Measurements from ENCODE around the gene KISS1. TPM values are rescaled to one million over a fixed set of nuclear protein-coding genes. Genes with fewer than 3 reads are reported as not detected.

The KISS1 gene
- total and polyA plus RNA-seq, 7 donors = 0.18 TPM; not detected in 6

DNA sequence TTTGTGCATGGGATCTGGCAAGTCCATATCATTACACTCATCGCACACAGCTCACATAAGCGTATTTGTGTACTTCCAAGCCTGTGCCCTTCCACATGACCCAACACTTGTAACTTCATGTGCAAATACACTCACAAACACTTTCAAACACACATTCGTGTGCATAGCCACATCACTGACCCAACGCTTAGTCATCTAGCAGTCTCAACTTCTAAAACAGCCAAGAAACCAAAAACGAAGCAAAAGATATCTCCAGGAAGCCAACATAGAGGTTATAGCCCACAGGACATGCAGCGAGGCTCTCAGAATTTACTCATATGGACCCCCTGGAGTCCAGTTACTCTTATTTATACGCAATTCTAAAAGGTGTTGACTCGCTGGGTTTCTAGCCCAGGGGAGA lies 28.4 kb upstream of the KISS1 start:
- Histone ChIP-seq H3K27ac (no peak overlapping the region), H3K9me3 (no peaks in the 10 kb centered on the region), H3K4me3 (no peak overlapping the region), H3K27me3 (ENCODE audit: insufficient read depth in 3 of 3, low read length in 2 of 3) (no peaks in the 10 kb centered on the region), H3K36me3 (ENCODE audit: insufficient read depth in 1 of 2, low read depth in 1 of 2) (no peaks in the 10 kb centered on the region), H3K4me1 (no peaks in the 10 kb centered on the region)
- intact Hi-C loops (cut with DNase I) = no loop called here
- no peak for ATAC-seq
- no peak for DNase-seq
- TF ChIP-seq, protein P1, sequence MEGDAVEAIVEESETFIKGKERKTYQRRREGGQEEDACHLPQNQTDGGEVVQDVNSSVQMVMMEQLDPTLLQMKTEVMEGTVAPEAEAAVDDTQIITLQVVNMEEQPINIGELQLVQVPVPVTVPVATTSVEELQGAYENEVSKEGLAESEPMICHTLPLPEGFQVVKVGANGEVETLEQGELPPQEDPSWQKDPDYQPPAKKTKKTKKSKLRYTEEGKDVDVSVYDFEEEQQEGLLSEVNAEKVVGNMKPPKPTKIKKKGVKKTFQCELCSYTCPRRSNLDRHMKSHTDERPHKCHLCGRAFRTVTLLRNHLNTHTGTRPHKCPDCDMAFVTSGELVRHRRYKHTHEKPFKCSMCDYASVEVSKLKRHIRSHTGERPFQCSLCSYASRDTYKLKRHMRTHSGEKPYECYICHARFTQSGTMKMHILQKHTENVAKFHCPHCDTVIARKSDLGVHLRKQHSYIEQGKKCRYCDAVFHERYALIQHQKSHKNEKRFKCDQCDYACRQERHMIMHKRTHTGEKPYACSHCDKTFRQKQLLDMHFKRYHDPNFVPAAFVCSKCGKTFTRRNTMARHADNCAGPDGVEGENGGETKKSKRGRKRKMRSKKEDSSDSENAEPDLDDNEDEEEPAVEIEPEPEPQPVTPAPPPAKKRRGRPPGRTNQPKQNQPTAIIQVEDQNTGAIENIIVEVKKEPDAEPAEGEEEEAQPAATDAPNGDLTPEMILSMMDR (IDR thresholded peaks at IDR 0.05) = no peak
- WGBS, 3 donors = 86 to 89% (median 88%) methylated on average over 8 of the region's 8 CpGs

DNA sequence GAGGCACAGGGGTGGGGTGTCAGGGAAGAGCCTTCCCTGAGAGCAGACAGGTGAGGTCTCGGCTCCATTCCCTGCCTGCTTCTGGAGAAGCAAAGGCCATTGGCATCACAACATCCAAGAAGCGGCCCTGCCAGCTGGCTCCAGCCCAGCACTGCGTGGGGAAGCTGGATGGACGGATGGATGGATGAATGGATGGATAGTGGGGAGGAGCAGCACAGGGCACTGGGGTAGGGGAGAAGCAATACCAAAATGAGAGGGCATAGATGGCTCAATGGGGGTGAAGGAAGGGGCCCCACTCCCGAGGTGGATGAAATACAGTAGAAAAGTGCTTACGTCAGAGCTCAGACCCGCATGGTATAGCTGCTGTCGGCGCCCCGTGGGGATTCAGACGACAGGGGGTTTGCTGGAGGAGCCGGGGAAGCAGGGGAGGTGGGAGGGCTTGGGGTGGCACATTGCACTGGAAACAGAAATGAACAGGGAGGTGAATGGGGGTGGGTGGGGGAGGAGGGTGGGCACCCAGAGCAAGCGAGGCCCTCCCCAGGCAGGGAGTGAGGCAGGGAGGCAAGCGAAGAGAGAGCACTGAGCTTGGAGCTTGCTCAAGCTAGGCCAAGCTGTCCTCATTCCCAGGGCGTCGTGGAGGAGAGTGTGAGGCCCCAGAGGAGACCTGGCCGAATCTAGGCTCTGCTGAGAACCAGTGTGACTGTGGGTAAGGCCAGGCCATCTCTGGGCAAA lies 27.0 kb upstream of the KISS1 start:
- no peaks in the 10 kb centered on the region for H3K36me3 ChIP-seq (ENCODE audit: insufficient read depth in 1 of 2, low read depth in 1 of 2)
- TF ChIP-seq, protein P1 (IDR thresholded peaks at IDR 0.05) = no peak
- no peaks in the 10 kb centered on the region for H3K9me3 ChIP-seq
- intact Hi-C loops (cut with DNase I) = no loop called here
- H3K4me1 ChIP-seq = no peaks in the 10 kb centered on the region
- DNase-seq = no peak
- no peak overlapping the region for H3K27ac ChIP-seq
- WGBS, 3 donors = 77 to 84% (median 79%) methylated on average over 17 of the region's 17 CpGs
- no peak overlapping the region for H3K4me3 ChIP-seq
- no peaks in the 10 kb centered on the region for H3K27me3 ChIP-seq (ENCODE audit: insufficient read depth in 3 of 3, low read length in 2 of 3)
- no peak for ATAC-seq

DNA sequence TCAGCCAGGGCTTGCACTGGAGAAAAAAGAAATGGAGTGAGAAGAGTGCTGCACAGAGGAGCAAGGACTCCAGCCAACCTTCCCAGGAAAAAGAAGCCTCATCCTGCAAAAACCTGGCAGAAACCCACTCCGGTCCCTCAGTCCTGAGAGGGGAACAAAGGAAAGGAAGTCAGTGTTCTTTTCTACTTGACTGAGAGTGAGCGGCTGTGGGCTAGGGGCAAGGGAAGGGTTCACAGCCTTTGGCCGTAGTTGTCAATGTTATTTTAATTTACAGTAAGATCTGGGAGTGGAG lies 26.4 kb upstream of the KISS1 start:
- no peaks in the 10 kb centered on the region for H3K9me3 ChIP-seq
- H3K36me3 ChIP-seq (ENCODE audit: insufficient read depth in 1 of 2, low read depth in 1 of 2) = no peaks in the 10 kb centered on the region
- no peaks in the 10 kb centered on the region for H3K4me1 ChIP-seq
- 61 to 81% (median 71%) methylated on average over 3 of the region's 3 CpGs for WGBS, 3 donors
- no peak for DNase-seq
- peaks cover 0 to 5% (median 0%) of the 10 kb centered on the region in 3 donors for H3K27me3 ChIP-seq (ENCODE audit: insufficient read depth in 3 of 3, low read length in 2 of 3)
- ATAC-seq = no peak
- TF ChIP-seq, protein P1 (IDR thresholded peaks at IDR 0.05) = no peak
- intact Hi-C loops (cut with DNase I) = no loop called here
- H3K4me3 ChIP-seq = no peak overlapping the region
- no peak overlapping the region for H3K27ac ChIP-seq

DNA sequence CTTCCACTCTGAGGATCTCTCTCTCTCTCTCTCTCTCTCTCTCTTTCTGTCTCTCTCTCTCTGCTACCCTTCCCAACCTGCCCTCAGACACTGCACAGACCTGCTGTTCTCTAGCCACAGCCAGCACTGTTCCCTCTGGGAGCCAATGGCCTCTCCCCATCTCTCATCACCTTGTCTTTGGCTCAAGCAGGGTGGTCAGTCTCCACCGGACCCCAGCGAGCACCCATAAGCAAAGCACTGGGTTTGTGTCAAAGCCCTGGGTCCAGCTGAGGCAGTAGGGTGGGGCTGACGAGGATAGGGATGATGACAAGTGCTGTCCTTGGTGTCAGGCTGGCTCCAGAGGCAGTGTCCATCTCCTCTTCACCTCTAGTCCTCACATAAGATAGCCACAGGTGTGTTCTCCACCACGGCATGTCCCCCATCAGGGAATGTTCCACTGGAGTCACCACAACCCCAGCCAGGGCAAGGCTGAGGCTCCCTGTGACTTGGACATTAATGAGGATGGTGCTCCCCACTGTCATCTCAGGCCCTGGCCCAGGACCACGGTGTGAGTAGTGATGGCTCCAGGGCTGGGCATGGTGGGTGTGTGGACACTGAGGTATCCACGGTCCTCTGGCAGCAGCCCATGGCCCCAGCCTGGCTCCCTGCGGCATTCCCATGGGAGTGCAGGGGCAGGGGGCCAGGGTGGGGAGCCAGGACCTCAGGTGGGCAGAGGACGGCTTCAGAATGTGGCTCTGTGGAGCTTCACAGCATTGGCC lies 25.9 kb upstream of the KISS1 start:
- ATAC-seq = no peak
- intact Hi-C loops (cut with DNase I) = no loop called here
- H3K36me3 ChIP-seq (ENCODE audit: insufficient read depth in 1 of 2, low read depth in 1 of 2) = no peaks in the 10 kb centered on the region
- no peaks in the 10 kb centered on the region for H3K9me3 ChIP-seq
- TF ChIP-seq, protein P1 (IDR thresholded peaks at IDR 0.05) = no peak
- H3K27ac ChIP-seq = no peak overlapping the region
- H3K4me3 ChIP-seq = no peak overlapping the region
- WGBS, 3 donors = 77 to 86% (median 81%) methylated on average over 7 to 8 of the region's 8 CpGs
- no peak for DNase-seq
- H3K4me1 ChIP-seq = no peaks in the 10 kb centered on the region
- H3K27me3 ChIP-seq (ENCODE audit: insufficient read depth in 3 of 3, low read length in 2 of 3) = peaks cover 0 to 6% (median 0%) of the 10 kb centered on the region in 3 donors
